ENCODE measurements around the gene IFNLR1. TPM values are rescaled to one million over a fixed set of nuclear protein-coding genes. Genes with fewer than 3 reads are reported as not detected.

Gene IFNLR1
- total RNA-seq, 1 donor from 2014 or later = 0.47 TPM

- no peak for DNase-seq
- H3K27me3 Mint-ChIP-seq (ENCODE audit: unreplicated experiment) = no peaks in the 10 kb centered on the region
- H3K36me3 Mint-ChIP-seq (ENCODE audit: unreplicated experiment) = no peaks in the 10 kb centered on the region
- peaks cover 6% of the 10 kb centered on the region for H3K4me1 Mint-ChIP-seq (ENCODE audit: low read depth, unreplicated experiment)
- no peak for TF ChIP-seq CTCF (IDR thresholded peaks at IDR 0.05; ENCODE audit: partially characterized antibody, unreplicated experiment)
- H3K4me3 Mint-ChIP-seq (ENCODE audit: unreplicated experiment) = no peak overlapping the region
- H3K9me3 Mint-ChIP-seq (ENCODE audit: unreplicated experiment) = peaks cover 3% of the 10 kb centered on the region
- H3K27ac Mint-ChIP-seq (ENCODE audit: unreplicated experiment) = no peak overlapping the region
Observed at GRCh38 chr1:24109166-24109483, 78.0 kb downstream of the IFNLR1 start.

GRCh38 chr1:24108334-24109165 lies 78.5 kb downstream of the IFNLR1 start:
- Mint-ChIP-seq H3K36me3 (ENCODE audit: unreplicated experiment) (no peaks in the 10 kb centered on the region), H3K9me3 (ENCODE audit: unreplicated experiment) (peaks cover 3% of the 10 kb centered on the region), H3K4me1 (ENCODE audit: low read depth, unreplicated experiment) (peaks cover 6% of the 10 kb centered on the region), H3K4me3 (ENCODE audit: unreplicated experiment) (no peak overlapping the region), H3K27ac (ENCODE audit: unreplicated experiment) (no peak overlapping the region), H3K27me3 (ENCODE audit: unreplicated experiment) (peaks cover 1% of the 10 kb centered on the region)
- DNase-seq = no peak
- TF ChIP-seq CTCF (IDR thresholded peaks at IDR 0.05; ENCODE audit: partially characterized antibody, unreplicated experiment) = no peak

- Mint-ChIP-seq H3K4me3 (ENCODE audit: unreplicated experiment) (no peak overlapping the region), H3K4me1 (ENCODE audit: low read depth, unreplicated experiment) (peaks cover 6% of the 10 kb centered on the region), H3K27me3 (ENCODE audit: unreplicated experiment) (peaks cover 1% of the 10 kb centered on the region), H3K9me3 (ENCODE audit: unreplicated experiment) (peaks cover 3% of the 10 kb centered on the region), H3K36me3 (ENCODE audit: unreplicated experiment) (no peaks in the 10 kb centered on the region), H3K27ac (ENCODE audit: unreplicated experiment) (no peak overlapping the region)
- no peak for TF ChIP-seq CTCF (IDR thresholded peaks at IDR 0.05; ENCODE audit: partially characterized antibody, unreplicated experiment)
- no peak for DNase-seq
Observed at GRCh38 chr1:24107462-24108138, 79.5 kb downstream of the IFNLR1 start.

- H3K4me1 Mint-ChIP-seq (ENCODE audit: low read depth, unreplicated experiment) = peaks cover 1% of the 10 kb centered on the region
- H3K4me3 Mint-ChIP-seq (ENCODE audit: unreplicated experiment) = no peak overlapping the region
- DNase-seq = no peak
- H3K27me3 Mint-ChIP-seq (ENCODE audit: unreplicated experiment) = peaks cover 1% of the 10 kb centered on the region
- no peak for TF ChIP-seq CTCF (IDR thresholded peaks at IDR 0.05; ENCODE audit: partially characterized antibody, unreplicated experiment)
- H3K9me3 Mint-ChIP-seq (ENCODE audit: unreplicated experiment) = peaks cover 2% of the 10 kb centered on the region
- no peaks in the 10 kb centered on the region for H3K36me3 Mint-ChIP-seq (ENCODE audit: unreplicated experiment)
- no peak overlapping the region for H3K27ac Mint-ChIP-seq (ENCODE audit: unreplicated experiment)
Observed at GRCh38 chr1:24105368-24106160, 81.5 kb downstream of the IFNLR1 start.
